ENCODE measurements around the gene CCDC175.

GRCh38 chr14:59532419-59532818, 44.2 kb downstream of the CCDC175 start:
- no peak for TF ChIP-seq CTCF (IDR thresholded peaks at IDR 0.05; ENCODE audit: borderline replicate concordance, extremely low read depth, low read length, poor library complexity, severe bottlenecking)
- no peak for TF ChIP-seq EZH2 (IDR thresholded peaks at IDR 0.05; ENCODE audit: borderline replicate concordance, low read depth, low read length, severe bottlenecking)
